Measurements from ENCODE around the gene LIN7B. TPM values are rescaled to one million over a fixed set of nuclear protein-coding genes. Genes with fewer than 3 reads are reported as not detected.
A peak's percentile ranks its signal among the peaks of the same experiment; 100 is the strongest.

LIN7B gene
- total and polyA plus RNA-seq, 2 of the 8 experiments (the other 6 are each of a cell fraction or from before 2014, with no cell fraction given), result 4.1 to 4.2 TPM

- TF ChIP-seq CHD7 (IDR thresholded peaks at IDR 0.05; ENCODE audit: insufficient replicate concordance, low read length) (no peak), SIX5 (IDR thresholded peaks at IDR 0.05; ENCODE audit: low read depth, low read length) (no peak), HDAC6 (IDR thresholded peaks at IDR 0.05; ENCODE audit: low read depth, low read length) (no peak), POLR2AphosphoS5 (IDR thresholded peaks at IDR 0.05; ENCODE audit: low read depth, low read length) (0 out of 2 replicates have a peak, but pooled peaks have one; percentile 45), TAF7 (optimal IDR thresholded peaks at IDR 0.05; ENCODE audit: borderline replicate concordance, low read depth, low read length) (no peak), SAP30 (IDR thresholded peaks at IDR 0.05; ENCODE audit: insufficient read depth, insufficient replicate concordance, low read length) (no peak), POU5F1 (IDR thresholded peaks at IDR 0.05; ENCODE audit: low read depth, low read length) (no peak), BCL11A (IDR thresholded peaks at IDR 0.05; ENCODE audit: low read depth in 2 of 2, low read length in 2 of 2) (no peak)
Observed at GRCh38 chr19:49107625-49108459, 6.3 kb upstream of the LIN7B start (continued).
